Small intestine (tissue), 7 donors: ENCODE measurements around the gene LYPD6B. TPM values are rescaled to one million over a fixed set of nuclear protein-coding genes. Genes with fewer than 3 reads are reported as not detected.

ENCODE experiments used
- DNase-seq, 2 donors: peaks; one replicate each; pipeline versions ENCODE4 v3.0.0 to v3.0.0-alpha.2; 2013
- FAIRE-seq: peaks from 2 replicates; lab custom pipeline; 2012; peaks lifted over from hg19 to GRCh38; lab: Jason Lieb, UNC
- H3K27ac ChIP-seq, 3 donors: one replicate each; pipeline ENCODE4 v1.5.1; 2013; ENCODE audit warnings: low read length in 2 of 3, mild to moderate bottlenecking in 2 of 3, control low read depth in 1 of 3, inconsistent platforms in 1 of 3, low read depth in 1 of 3, moderate library complexity in 1 of 3
- H3K27me3 ChIP-seq, 3 donors: one replicate each; pipeline ENCODE4 v1.6.1; 2013; ENCODE audit warnings: low read length in 3 of 3, inconsistent platforms in 1 of 3; ENCODE audit not compliant: control insufficient read depth in 3 of 3, insufficient read depth in 3 of 3
- H3K36me3 ChIP-seq, 3 donors: one replicate each; pipeline ENCODE4 v1.6.1; 2013; ENCODE audit warnings: low read length in 3 of 3, inconsistent platforms in 1 of 3, low read depth in 1 of 3, mild to moderate bottlenecking in 1 of 3, moderate library complexity in 1 of 3; ENCODE audit not compliant: control insufficient read depth in 3 of 3, insufficient read depth in 2 of 3
- H3K4me1 ChIP-seq, 3 donors: one replicate each; pipeline ENCODE4 v1.6.1; 2013; ENCODE audit warnings: low read length in 2 of 3, inconsistent platforms in 1 of 3, low read depth in 1 of 3, mild to moderate bottlenecking in 1 of 3, moderate library complexity in 1 of 3; ENCODE audit not compliant: control insufficient read depth in 3 of 3, insufficient read depth in 2 of 3
- H3K4me3 ChIP-seq, 3 donors: one replicate each; pipeline ENCODE4 v1.5.1; 2013; ENCODE audit warnings: low read length in 3 of 3, control low read depth in 1 of 3, inconsistent platforms in 1 of 3, low read depth in 1 of 3, mild to moderate bottlenecking in 1 of 3, moderate library complexity in 1 of 3
- H3K9me3 ChIP-seq, 2 donors: one replicate each; pipeline ENCODE4 v1.6.1; 2013; ENCODE audit warnings: low read depth in 1 of 2, low read length in 1 of 2; ENCODE audit not compliant: control insufficient read depth in 2 of 2, insufficient read depth in 1 of 2
- WGBS, 3 donors: extraction: QIAGEN DNeasy Blood & Tissue Kit; methylation state at CpG; one replicate each; pipeline ENCODE4 v1.1.7; 2013; 5-methylcytosine and 5-hydroxymethylcytosine counted together
- polyA plus RNA-seq, 4 donors: library from polyadenylated mRNA; stranded (reverse) in 3 of 4; unstranded in 1 of 4; fragments of 200-250 nt in 3 of 4; fragments of 120-200 nt in 1 of 4; gene quantifications; one replicate each; pipeline versions ENCODE4 v1.2.1 to v1.2.3, GENCODE V29; 2013
- donor health status: healthy with polysubstance abuse.
- donor health status: control.
- donor health status: control.
- donor health status: Bipolar disorder and iron deficiency.
- donor health status: healthy.

LYPD6B gene
- polyA plus RNA-seq, 4 donors, result 1.3 to 28.0 (median 7.8) TPM

DNA sequence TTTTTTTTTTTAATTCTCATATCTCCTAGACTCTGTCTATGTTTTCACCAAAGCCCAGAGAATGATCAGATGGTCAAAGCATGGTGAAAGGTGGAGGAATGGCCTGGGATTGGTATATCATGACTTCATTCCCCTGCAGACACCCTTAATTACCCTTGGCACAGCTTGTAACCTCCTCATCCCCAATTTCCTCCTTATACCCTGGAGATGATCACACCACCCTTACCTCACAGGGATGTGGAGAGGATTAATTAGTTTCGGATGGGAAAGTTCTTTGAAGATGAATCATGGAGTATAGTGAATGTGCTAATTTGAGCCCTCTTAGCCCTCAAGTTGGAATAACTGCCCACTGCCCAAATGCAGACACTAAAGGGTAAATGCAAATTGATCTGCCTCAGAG, 153.9 kb downstream of the LYPD6B start:
- 95 to 100% (median 96%) methylated on average over 1 of the region's 1 CpG for WGBS, 3 donors
- Histone ChIP-seq H3K27ac (no peak overlapping the region), H3K9me3 (no peaks in the 10 kb centered on the region), H3K36me3 (no peaks in the 10 kb centered on the region), H3K27me3 (no peaks in the 10 kb centered on the region), H3K4me3 (no peak overlapping the region), H3K4me1 (no peaks in the 10 kb centered on the region)
- DNase-seq, result no peak
- no peak for FAIRE-seq

GRCh38 chr2:149200109-149200520, 161.6 kb downstream of the LYPD6B start:
- FAIRE-seq, result no peak
- no peak overlapping the region for H3K27ac ChIP-seq
- peak; percentile 16 to 27 for DNase-seq
- peaks cover 0 to 4% (median 0%) of the 10 kb centered on the region in 3 donors for H3K4me1 ChIP-seq
- no peak overlapping the region for H3K4me3 ChIP-seq
- no peaks in the 10 kb centered on the region for H3K36me3 ChIP-seq
- no peaks in the 10 kb centered on the region for H3K27me3 ChIP-seq
- H3K9me3 ChIP-seq, result no peaks in the 10 kb centered on the region

DNA sequence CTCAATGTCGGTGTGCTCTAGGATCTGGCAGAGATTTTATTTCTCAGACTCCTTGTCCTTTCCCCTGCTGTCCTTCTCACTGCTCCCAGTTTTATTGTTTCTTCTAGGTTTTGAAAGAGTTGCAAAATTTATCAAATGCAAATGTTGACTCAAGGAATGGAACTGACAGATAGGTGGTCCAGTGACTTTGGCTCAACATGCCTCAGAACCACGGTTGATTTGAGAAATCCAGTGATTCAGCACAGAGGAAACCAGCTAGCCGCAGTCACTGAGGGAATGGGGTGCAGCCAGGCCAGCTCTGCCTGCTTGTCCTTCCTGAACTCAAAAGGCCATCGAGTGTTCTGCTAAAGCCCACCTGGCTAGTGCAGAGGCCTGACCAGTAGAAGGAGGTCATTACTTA, 166.2 kb downstream of the LYPD6B start:
- Histone ChIP-seq H3K4me3 (no peak overlapping the region), H3K9me3 (no peaks in the 10 kb centered on the region), H3K4me1 (peaks cover 0 to 4% (median 0%) of the 10 kb centered on the region in 3 donors), H3K36me3 (no peaks in the 10 kb centered on the region), H3K27ac (no peak overlapping the region), H3K27me3 (no peaks in the 10 kb centered on the region)
- DNase-seq (no peak), FAIRE-seq (no peak)
- 72 to 78% (median 76%) methylated on average over 4 of the region's 4 CpGs for WGBS, 3 donors

GRCh38 chr2:149205143-149205542, 166.6 kb downstream of the LYPD6B start:
- Histone ChIP-seq H3K4me1 (peaks cover 0 to 4% (median 0%) of the 10 kb centered on the region in 3 donors), H3K27ac (no peak overlapping the region), H3K36me3 (no peaks in the 10 kb centered on the region), H3K27me3 (no peaks in the 10 kb centered on the region), H3K9me3 (no peaks in the 10 kb centered on the region), H3K4me3 (no peak overlapping the region)
- 84 to 89% (median 88%) methylated on average over 8 of the region's 8 CpGs for WGBS, 3 donors
- no peak for FAIRE-seq
- no peak for DNase-seq

DNA sequence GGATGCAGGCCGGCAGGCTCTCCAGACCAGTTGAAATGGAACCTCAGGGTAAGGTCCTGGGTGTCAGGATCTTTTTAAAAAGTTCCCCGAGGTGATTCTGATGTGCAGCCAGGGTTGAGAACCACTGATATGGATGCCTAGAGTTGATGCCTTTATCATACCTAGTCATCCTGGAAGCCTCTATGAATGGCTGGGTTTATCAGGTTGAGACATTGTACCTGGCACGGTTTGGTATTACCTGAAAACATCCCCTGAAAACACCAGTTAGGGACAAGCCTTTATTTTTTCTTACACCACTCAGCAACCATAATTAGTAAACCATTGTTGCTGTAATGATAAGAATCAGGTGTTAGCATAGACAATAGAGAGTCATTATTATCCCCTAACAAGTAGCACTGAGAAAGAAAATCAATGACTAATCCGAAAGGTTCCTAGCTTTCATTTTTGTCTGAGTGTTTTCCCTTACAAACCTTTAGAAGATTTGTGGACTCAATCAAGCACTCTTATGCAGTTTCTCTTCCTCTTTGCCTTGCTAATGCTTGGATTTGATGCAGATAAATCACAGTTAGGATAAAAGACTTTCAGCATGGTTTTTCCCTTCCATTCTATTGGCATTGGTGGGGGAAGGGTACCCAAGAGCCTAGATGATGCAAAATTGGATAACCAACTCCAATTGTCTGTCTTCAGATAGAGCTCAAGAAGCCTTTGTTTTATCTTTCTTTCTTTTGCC, 175.4 kb downstream of the LYPD6B start:
- DNase-seq (no peak), FAIRE-seq (no peak)
- WGBS, 3 donors, result 49 to 74% (median 58%) methylated on average over 4 of the region's 4 CpGs
- H3K9me3 ChIP-seq, result no peaks in the 10 kb centered on the region
- H3K4me3 ChIP-seq, result no peak overlapping the region
- H3K4me1 ChIP-seq, result peaks cover 0 to 4% (median under 1%) of the 10 kb centered on the region in 3 donors
- H3K27me3 ChIP-seq, result no peaks in the 10 kb centered on the region
- H3K36me3 ChIP-seq, result no peaks in the 10 kb centered on the region
- no peak overlapping the region for H3K27ac ChIP-seq

- H3K27me3 ChIP-seq, result no peaks in the 10 kb centered on the region
- H3K27ac ChIP-seq, result peak overlapping the region in 1 of 3 donors; percentile 45
- peak; percentile 56 to 93 for DNase-seq
- no peak for FAIRE-seq
- H3K4me3 ChIP-seq, result no peak overlapping the region
- peaks cover 0 to 9% (median 3%) of the 10 kb centered on the region in 3 donors for H3K4me1 ChIP-seq
- no peaks in the 10 kb centered on the region for H3K9me3 ChIP-seq
- no peaks in the 10 kb centered on the region for H3K36me3 ChIP-seq
Measured at GRCh38 chr2:149218497-149218896, 180.0 kb downstream of the LYPD6B start.

- DNase-seq (no peak), FAIRE-seq (no peak)
- H3K27me3 ChIP-seq, result no peaks in the 10 kb centered on the region
- 73 to 89% (median 86%) methylated on average over 3 of the region's 3 CpGs for WGBS, 3 donors
- H3K4me1 ChIP-seq, result peaks cover 0 to 9% (median 3%) of the 10 kb centered on the region in 3 donors
- peak overlapping the region in 1 of 3 donors; percentile 45 for H3K27ac ChIP-seq
- H3K4me3 ChIP-seq, result no peak overlapping the region
- H3K9me3 ChIP-seq, result no peaks in the 10 kb centered on the region
- H3K36me3 ChIP-seq, result no peaks in the 10 kb centered on the region
Measured at GRCh38 chr2:149219856-149220255, 181.4 kb downstream of the LYPD6B start.

- 86 to 93% (median 87%) methylated on average over 9 of the region's 9 CpGs for WGBS, 3 donors
- Histone ChIP-seq H3K9me3 (no peaks in the 10 kb centered on the region), H3K4me1 (peaks cover 0 to 10% (median 7%) of the 10 kb centered on the region in 3 donors), H3K27ac (no peak overlapping the region), H3K27me3 (no peaks in the 10 kb centered on the region), H3K4me3 (no peak overlapping the region), H3K36me3 (no peaks in the 10 kb centered on the region)
- DNase-seq (no peak), FAIRE-seq (no peak)
Measured at GRCh38 chr2:149221002-149221401, 182.5 kb downstream of the LYPD6B start.

DNA sequence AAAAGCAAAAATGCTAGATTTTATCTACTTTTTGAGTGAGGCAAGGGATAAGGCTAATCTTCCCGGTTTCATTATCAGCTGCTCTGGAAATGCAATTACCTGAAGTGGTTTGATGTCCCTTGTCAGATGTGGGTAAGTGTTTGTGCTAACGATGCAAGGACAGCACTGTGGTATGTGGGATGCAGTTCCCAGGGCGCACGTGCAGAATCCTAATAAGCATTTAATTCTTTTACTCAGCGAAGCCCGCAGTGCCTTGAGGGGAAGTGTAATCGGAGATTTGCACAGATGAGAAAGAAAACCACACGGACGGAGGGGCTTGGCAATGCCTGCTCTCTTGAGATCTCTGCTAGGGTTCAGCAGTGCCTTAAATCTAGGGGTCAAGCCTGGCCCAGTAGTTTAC, 183.4 kb downstream of the LYPD6B start:
- Histone ChIP-seq H3K9me3 (peaks cover 0 to 5% of the 10 kb centered on the region in 2 donors), H3K27ac (no peak overlapping the region), H3K4me3 (no peak overlapping the region), H3K27me3 (no peaks in the 10 kb centered on the region), H3K36me3 (no peaks in the 10 kb centered on the region), H3K4me1 (peaks cover 0 to 17% (median 13%) of the 10 kb centered on the region in 3 donors)
- WGBS, 3 donors, result 62 to 74% (median 67%) methylated on average over 9 of the region's 9 CpGs
- no peak for DNase-seq
- FAIRE-seq, result no peak
